Endodermal cell (in vitro differentiated cells): ENCODE results near the gene PSAP. TPM values are rescaled to one million over a fixed set of nuclear protein-coding genes. Genes with fewer than 3 reads are reported as not detected.

Experiments
- DNase-seq: peaks from one replicate; pipeline ENCODE4 v3.0.0-alpha.2; 2017
- H3K27ac ChIP-seq: 2 replicates; pipeline ENCODE4 v1.5.1; 2013; ENCODE audit warnings: mild to moderate bottlenecking, low read depth, low read length, moderate library complexity
- H3K27me3 ChIP-seq: 2 replicates; pipeline ENCODE4 v1.6.1; 2013; ENCODE audit warnings: mild to moderate bottlenecking, low read length, moderate library complexity; ENCODE audit not compliant: insufficient read depth, control insufficient read depth, poor library complexity, severe bottlenecking
- H3K36me3 ChIP-seq: 2 replicates; pipeline ENCODE4 v1.7.0; 2013; ENCODE audit warnings: mild to moderate bottlenecking, low read length, moderate library complexity; ENCODE audit not compliant: control insufficient read depth, insufficient read depth
- H3K4me1 ChIP-seq: one replicate; pipeline ENCODE4 v1.7.0; 2013; ENCODE audit warnings: low read length; ENCODE audit not compliant: control insufficient read depth, insufficient read depth
- H3K4me3 ChIP-seq: 2 replicates; pipeline ENCODE4 v1.5.1; 2013; ENCODE audit warnings: mild to moderate bottlenecking, low read length, moderate library complexity
- H3K9ac ChIP-seq: 2 replicates; pipeline ENCODE4 v1.6.1; 2013; ENCODE audit warnings: mild to moderate bottlenecking, low read length, moderate library complexity; ENCODE audit not compliant: poor library complexity, severe bottlenecking; ENCODE audit errors: extremely low read depth
- H3K9me3 ChIP-seq: 2 replicates; pipeline ENCODE4 v1.6.1; 2013; ENCODE audit warnings: mild to moderate bottlenecking, low read length, moderate library complexity; ENCODE audit not compliant: control insufficient read depth
- H3K27ac Mint-ChIP-seq: 2 replicates; pipeline ENCODE4 v1.8.0; 2020; ENCODE audit warnings: mixed read lengths
- H3K27me3 Mint-ChIP-seq: 2 replicates; pipeline ENCODE4 v1.8.0; 2021; ENCODE audit warnings: mild to moderate bottlenecking, mixed read lengths; ENCODE audit not compliant: insufficient read depth
- H3K36me3 Mint-ChIP-seq: 2 replicates; pipeline ENCODE4 v1.8.0; 2020; ENCODE audit warnings: low read depth, mixed read lengths
- H3K4me1 Mint-ChIP-seq: 2 replicates; pipeline ENCODE4 v1.8.0; 2020; ENCODE audit warnings: mixed read lengths
- H3K4me3 Mint-ChIP-seq: 2 replicates; pipeline ENCODE4 v1.8.0; 2020; ENCODE audit warnings: mild to moderate bottlenecking, moderate library complexity, mixed read lengths
- H3K9me3 Mint-ChIP-seq: 2 replicates; pipeline ENCODE4 v1.8.0; 2020; ENCODE audit warnings: mild to moderate bottlenecking, mixed read lengths
- WGBS, 2 experiments: methylation state at CpG; one replicate each; pipeline versions ENCODE4 v1.1.5 to v1.1.7; 2013; ENCODE audit warnings: missing lambda C conversion rate in 2 of 2, mixed read lengths in 1 of 2; ENCODE audit not compliant: insufficient coverage in 1 of 2, insufficient read length in 1 of 2; 5-methylcytosine and 5-hydroxymethylcytosine counted together
- total RNA-seq, 2 donors: library from RNA; stranded (reverse); fragmentation: NEBNext Ultra II Directional in 1 of 2; extraction: Animal tissue kit (Norgen Biotek cat#: 25700) in 1 of 2; gene quantifications; 2 replicates in 1 of 2; 3 replicates in 1 of 2; pipeline ENCODE4 v1.2.1, GENCODE V29; 2021
- TF ChIP-seq, protein P1 (sequence below): fragments of 200-600 bp; sonication (generic); conservative IDR thresholded peaks from 2 replicates; pipeline ENCODE4 v1.5.0; 2021; ENCODE audit warnings: antibody characterized with exemption, mild to moderate bottlenecking

Gene PSAP
- total RNA-seq, 2 donors from 2014 or later = 456 to 549 TPM

DNA sequence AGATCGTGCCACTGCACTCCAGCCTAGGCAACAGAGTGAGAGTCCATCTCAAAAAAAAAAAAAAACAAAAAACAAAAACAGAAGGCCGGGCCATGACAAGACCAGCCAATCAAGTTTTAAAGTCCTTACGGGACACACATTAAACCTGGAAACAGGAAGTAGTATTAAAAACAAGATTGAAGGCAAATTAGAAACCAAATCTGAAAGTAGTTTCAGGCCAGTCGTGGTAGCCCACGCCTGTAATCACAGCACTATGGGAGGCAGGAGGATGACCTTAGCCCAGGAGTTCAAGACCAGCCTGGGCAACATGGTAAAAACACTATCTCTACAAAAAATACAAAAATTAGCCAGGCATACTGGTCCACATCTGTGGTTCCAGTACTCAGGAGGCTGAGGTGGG, 18.1 kb downstream of the PSAP start:
- Histone ChIP-seq H3K9me3 (no peaks in the 10 kb centered on the region), H3K27me3 (no peaks in the 10 kb centered on the region), H3K36me3 (peaks cover 58% of the 10 kb centered on the region), H3K9ac (no peak overlapping the region), H3K27ac (no peak overlapping the region), H3K4me3 (no peak overlapping the region), H3K4me1 (peaks cover 5% of the 10 kb centered on the region)
- Mint-ChIP-seq H3K27ac (no peak overlapping the region), H3K27me3 (no peaks in the 10 kb centered on the region), H3K36me3 (peaks cover 50% of the 10 kb centered on the region), H3K9me3 (no peaks in the 10 kb centered on the region), H3K4me1 (peaks cover 21% of the 10 kb centered on the region), H3K4me3 (no peak overlapping the region)
- TF ChIP-seq, protein P1, sequence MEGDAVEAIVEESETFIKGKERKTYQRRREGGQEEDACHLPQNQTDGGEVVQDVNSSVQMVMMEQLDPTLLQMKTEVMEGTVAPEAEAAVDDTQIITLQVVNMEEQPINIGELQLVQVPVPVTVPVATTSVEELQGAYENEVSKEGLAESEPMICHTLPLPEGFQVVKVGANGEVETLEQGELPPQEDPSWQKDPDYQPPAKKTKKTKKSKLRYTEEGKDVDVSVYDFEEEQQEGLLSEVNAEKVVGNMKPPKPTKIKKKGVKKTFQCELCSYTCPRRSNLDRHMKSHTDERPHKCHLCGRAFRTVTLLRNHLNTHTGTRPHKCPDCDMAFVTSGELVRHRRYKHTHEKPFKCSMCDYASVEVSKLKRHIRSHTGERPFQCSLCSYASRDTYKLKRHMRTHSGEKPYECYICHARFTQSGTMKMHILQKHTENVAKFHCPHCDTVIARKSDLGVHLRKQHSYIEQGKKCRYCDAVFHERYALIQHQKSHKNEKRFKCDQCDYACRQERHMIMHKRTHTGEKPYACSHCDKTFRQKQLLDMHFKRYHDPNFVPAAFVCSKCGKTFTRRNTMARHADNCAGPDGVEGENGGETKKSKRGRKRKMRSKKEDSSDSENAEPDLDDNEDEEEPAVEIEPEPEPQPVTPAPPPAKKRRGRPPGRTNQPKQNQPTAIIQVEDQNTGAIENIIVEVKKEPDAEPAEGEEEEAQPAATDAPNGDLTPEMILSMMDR = no peak
- WGBS, 2 experiments = 93 to 100% methylated on average over 3 to 5 of the region's 5 CpGs
- DNase-seq = no peak

DNA sequence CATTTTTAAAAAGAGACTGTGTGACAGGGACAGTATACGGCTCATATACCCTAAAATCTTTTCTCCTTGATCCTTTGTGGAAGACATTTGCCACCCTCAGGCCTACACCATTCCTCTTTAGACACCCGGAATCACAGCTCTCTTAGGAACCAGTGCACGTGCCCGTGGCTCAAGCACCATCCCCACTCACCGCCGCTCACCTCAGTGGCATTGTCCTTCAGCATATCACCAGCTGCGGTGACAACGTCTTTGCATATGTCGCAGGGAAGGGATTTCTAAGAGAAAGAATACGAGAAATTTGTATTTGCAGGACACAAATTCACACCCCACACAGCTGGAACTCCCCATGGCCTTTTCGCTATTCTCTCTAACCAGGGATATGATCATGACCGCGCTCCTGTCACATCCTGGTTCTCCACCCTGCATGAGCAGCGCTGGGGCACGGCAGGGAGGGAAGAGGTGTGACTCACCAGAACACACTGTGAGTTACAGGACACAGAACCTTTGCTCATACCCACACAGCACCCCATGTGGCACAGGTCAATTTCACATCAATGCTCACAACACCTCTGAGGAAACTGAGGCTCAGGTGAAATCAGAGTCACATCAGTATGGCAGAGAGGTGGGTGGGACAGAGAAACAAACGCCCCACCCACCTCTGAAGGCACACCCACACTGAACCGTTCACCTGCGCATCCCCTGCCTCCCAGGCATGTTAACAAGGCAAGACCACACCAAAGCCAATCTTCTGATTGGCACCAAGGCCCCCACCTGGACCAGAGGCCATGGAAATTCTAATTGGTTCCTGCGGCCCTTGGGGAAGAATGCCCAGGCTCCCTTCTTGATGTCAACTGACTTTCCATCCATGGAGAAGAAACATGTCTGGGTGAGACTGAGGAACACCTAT, 19.2 kb downstream of the PSAP start:
- Histone ChIP-seq H3K9me3 (no peaks in the 10 kb centered on the region), H3K4me1 (no peaks in the 10 kb centered on the region), H3K36me3 (peaks cover 60% of the 10 kb centered on the region), H3K9ac (no peak overlapping the region), H3K4me3 (no peak overlapping the region), H3K27ac (no peak overlapping the region), H3K27me3 (no peaks in the 10 kb centered on the region)
- peaks cover 11% of the 10 kb centered on the region for H3K4me1 Mint-ChIP-seq
- WGBS, 2 experiments = 90 to 91% methylated on average over 13 to 19 of the region's 19 CpGs
- no peak for DNase-seq
- H3K9me3 Mint-ChIP-seq = no peaks in the 10 kb centered on the region
- peak overlapping the region; percentile 55 for H3K27ac Mint-ChIP-seq
- no peak overlapping the region for H3K4me3 Mint-ChIP-seq
- TF ChIP-seq, protein P1 = no peak
- H3K27me3 Mint-ChIP-seq = no peaks in the 10 kb centered on the region
- H3K36me3 Mint-ChIP-seq = peaks cover 55% of the 10 kb centered on the region

DNA sequence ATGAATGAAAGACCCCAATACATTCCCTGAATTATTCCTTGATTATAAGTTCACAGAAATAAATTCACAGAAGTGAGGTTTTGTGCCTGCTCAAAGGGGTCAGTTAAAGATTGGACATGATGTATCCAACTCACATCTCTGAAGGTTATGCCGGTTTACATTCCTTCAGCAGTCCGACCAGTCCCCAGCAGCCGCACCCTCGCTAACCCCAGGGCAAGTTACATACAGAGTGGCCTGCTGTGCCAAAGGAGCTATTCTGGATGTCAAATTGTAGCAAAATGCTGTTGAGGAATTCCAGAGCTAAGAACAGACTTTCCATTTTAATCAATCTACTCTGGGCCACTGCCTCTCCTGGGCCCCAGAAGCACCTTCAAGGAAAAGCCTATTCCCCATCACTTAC, 20.3 kb downstream of the PSAP start:
- Mint-ChIP-seq H3K4me1 (peaks cover under 1% of the 10 kb centered on the region), H3K9me3 (no peaks in the 10 kb centered on the region), H3K4me3 (no peak overlapping the region), H3K27me3 (no peaks in the 10 kb centered on the region), H3K27ac (no peak overlapping the region), H3K36me3 (peaks cover 67% of the 10 kb centered on the region)
- Histone ChIP-seq H3K4me1 (no peaks in the 10 kb centered on the region), H3K27ac (no peak overlapping the region), H3K9ac (no peak overlapping the region), H3K27me3 (no peaks in the 10 kb centered on the region), H3K36me3 (peaks cover 72% of the 10 kb centered on the region), H3K4me3 (no peak overlapping the region), H3K9me3 (no peaks in the 10 kb centered on the region)
- no peak for DNase-seq
- 96 to 97% methylated on average over 4 of the region's 4 CpGs for WGBS, 2 experiments
- TF ChIP-seq, protein P1 = no peak
